ENCODE data around the gene PACSIN1.
A peak's percentile ranks its signal among the peaks of the same experiment; 100 is the strongest.
"Not testable (repeated sequence)": the region's sequence is repeated elsewhere in the genome, so short reads cannot be mapped to it uniquely, and the experiment has no call there.

The PACSIN1 gene

DNA sequence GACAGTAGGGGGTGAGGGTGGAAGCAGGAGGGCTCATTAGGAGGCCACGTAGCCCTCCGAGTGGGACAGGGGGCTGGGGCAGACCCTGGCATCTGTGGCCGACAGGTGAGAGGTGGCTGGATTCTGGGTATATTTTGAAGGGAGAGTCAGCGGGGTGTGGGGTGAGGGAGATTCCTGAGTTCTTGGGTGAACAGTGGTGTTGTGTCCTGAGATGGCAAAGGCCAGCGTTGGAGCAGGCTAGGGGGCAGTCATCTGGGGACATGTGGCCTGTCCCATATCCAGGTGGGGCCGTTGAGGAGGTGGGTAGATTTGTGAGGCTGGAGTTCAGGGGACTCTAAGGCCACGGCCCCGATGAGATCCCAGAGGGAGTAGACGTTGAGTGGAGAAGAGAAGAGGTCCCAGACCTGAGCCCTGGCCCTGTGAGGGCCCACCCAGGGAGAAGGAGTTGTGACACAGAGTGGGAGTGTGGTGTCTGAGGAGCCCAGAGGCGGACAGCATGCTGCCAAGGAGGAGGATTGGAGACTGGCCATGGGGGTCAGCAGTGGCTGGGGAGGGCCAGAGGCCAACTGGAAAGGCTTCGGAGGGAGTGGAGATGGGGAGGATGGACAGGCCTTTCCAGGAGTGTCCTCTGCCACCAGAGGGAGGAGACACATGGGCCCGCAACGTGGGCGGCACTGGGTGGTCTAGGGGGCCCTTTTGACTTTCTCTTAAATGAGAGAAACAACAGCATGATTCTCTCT is 19.6 kb downstream of the PACSIN1 start:
- no peak for DNase-seq

GRCh38 chr6:34486106-34486740 is 20.3 kb downstream of the PACSIN1 start:
- no peak for DNase-seq

- not testable (repeated sequence) for DNase-seq
Observed at GRCh38 chr6:34486886-34487285, 21.0 kb downstream of the PACSIN1 start.

DNA sequence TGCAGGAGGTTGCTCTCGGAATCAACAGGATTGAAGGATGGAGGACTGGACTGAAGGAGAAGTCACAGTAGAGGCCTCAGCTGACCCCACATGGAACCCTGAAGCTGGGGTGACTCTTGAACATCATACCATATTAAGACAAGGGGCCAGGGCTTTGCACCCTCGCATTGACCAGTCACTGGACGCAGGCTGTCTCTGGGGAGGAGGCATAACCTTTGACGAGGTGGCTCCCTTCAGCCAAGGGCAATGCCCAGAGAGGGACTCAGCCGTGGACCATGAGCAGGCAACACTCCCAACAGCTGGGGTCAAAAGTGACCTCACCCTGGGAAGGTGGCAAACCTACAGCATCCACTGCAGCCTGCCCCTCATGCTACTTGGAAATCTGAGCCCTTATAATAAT is 21.7 kb downstream of the PACSIN1 start:
- no peak for DNase-seq

DNA sequence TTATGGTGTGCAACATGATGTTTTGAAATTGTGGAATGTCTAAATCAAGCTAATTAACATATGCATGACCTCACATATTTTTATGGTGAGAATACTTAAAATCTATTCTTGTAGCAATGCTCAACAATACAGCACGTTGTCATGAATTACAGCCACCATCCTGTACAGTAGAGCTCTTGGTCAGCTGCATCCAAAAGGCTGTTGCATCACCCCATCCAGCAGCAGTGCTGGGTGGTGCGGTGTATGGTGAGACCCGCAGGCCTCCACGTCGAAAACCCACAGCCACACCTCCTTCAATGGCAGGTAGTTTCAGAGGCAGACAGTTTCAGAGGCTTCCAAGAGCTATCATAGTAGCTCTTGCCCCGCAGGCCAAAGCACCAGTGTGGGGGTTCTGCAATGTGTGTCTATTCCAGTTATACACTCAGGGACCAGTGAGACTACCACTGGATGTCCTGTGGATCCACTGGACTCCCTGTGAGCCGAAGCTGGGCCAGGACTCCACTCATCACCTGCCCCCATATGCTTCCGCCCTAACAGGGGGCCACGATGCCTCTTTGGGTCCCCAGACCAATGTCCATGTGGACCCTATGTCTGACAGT is 23.4 kb downstream of the PACSIN1 start:
- no peak for DNase-seq

- no peak for DNase-seq
Observed at GRCh38 chr6:34490390-34491090, 24.7 kb downstream of the PACSIN1 start.

- peak in 1 of 2 experiments; percentile 28 for DNase-seq
Observed at GRCh38 chr6:34491091-34491430, 25.2 kb downstream of the PACSIN1 start.

- no peak for DNase-seq
Observed at GRCh38 chr6:34493344-34493743, 27.5 kb downstream of the PACSIN1 start.

DNA sequence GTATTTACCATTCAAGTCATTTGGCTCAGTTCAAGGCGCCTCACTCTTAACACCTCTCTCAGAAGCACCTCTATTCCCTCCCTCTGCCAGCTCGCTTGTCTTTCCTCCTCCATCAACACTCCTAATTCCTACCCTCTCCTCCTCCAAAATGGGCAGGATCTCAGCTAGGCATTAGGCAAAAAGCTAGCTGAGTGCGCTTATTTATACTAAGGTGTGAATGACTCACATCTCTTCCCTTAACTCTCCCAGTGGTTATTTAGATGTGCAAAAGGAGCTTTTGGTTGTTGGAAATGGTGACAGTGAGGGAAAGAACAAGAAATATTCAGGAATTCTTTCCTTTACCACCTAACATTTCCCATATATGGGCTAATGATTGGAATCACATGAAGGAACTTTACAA is 29.1 kb downstream of the PACSIN1 start:
- DNase-seq, result peak in 1 of 2 experiments; percentile 20

DNA sequence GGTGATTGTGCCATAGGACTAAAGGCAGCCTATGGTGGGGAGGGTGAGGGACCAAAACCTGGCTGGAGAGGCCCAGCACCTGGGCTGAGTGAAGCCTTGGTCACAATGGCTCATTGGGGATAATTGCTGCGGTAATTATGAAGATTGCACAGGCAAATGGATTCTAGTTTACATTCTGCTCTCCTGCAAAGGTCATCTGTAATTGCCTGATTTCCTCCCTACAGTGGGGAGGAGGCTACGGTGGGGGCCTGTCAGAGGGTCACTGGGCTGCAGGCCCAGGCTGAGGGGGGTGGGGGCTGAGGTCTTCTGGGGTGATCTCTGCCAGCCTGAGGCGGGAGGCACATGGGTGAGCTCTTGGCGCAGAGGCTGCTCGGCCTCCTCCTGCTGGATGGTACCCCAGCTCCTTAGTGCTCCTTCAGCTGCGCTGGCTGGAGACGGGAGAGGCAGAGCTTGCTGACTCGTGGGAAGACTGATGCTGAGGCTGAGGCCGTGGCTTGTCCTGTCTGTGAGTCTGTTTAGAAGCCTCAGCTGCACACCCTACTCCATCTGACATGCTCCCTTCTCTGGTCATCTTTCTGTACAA is 30.3 kb downstream of the PACSIN1 start:
- peak; percentile 75 to 95 for DNase-seq

- DNase-seq, result no peak
Observed at GRCh38 chr6:34497411-34497810, 31.5 kb downstream of the PACSIN1 start.

- no peak for DNase-seq
Observed at GRCh38 chr6:34506718-34507117, 40.8 kb downstream of the PACSIN1 start.

- DNase-seq, result no peak
Observed at GRCh38 chr6:34508425-34508824, 42.5 kb downstream of the PACSIN1 start.

DNA sequence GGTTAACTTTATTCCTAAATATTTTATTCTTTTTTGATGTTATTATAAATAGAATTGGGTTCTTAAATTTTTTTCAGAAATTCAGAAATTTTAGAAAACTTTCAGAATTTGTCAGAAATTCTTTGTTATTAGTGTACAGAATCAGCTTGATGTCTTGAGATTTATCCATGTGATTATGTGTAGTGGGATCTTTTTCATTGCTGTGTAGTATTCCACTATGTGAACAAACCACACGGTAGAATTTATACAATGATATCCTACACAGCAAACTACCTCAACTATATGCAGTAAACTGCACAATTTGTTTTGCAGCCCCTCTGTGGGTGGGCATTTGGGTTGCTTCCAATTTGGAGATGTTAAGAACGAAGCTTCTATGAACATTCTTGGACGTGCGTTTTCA is 43.9 kb downstream of the PACSIN1 start:
- no peak for DNase-seq

- DNase-seq, result no peak
Observed at GRCh38 chr6:34510299-34510698, 44.4 kb downstream of the PACSIN1 start.

GRCh38 chr6:34511214-34511914 is 45.5 kb downstream of the PACSIN1 start:
- no peak for DNase-seq

- DNase-seq, result no peak
Observed at GRCh38 chr6:34511915-34512737, 46.2 kb downstream of the PACSIN1 start.

DNA sequence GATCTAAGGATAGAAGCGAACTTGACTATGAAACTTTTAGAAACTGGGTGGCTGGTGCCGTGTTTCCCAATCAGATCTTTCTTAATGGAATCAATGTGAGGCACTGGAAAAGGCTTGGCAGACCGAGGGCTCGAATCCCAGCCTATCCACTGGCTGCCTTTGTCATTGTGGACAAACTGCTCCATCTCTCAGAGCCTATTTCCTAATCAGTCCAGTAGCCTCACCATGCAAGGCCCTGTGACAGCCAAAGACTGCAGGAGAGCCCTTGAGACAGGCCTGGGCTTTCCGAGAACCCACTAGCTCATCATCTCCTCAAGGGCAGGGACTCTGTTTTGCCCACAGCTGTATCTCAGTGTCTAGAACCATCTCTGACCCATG is 46.9 kb downstream of the PACSIN1 start:
- no peak for DNase-seq

- no peak for DNase-seq
Observed at GRCh38 chr6:34513646-34514045, 47.8 kb downstream of the PACSIN1 start.

- no peak for DNase-seq
Observed at GRCh38 chr6:34514112-34514511, 48.2 kb downstream of the PACSIN1 start.

DNA sequence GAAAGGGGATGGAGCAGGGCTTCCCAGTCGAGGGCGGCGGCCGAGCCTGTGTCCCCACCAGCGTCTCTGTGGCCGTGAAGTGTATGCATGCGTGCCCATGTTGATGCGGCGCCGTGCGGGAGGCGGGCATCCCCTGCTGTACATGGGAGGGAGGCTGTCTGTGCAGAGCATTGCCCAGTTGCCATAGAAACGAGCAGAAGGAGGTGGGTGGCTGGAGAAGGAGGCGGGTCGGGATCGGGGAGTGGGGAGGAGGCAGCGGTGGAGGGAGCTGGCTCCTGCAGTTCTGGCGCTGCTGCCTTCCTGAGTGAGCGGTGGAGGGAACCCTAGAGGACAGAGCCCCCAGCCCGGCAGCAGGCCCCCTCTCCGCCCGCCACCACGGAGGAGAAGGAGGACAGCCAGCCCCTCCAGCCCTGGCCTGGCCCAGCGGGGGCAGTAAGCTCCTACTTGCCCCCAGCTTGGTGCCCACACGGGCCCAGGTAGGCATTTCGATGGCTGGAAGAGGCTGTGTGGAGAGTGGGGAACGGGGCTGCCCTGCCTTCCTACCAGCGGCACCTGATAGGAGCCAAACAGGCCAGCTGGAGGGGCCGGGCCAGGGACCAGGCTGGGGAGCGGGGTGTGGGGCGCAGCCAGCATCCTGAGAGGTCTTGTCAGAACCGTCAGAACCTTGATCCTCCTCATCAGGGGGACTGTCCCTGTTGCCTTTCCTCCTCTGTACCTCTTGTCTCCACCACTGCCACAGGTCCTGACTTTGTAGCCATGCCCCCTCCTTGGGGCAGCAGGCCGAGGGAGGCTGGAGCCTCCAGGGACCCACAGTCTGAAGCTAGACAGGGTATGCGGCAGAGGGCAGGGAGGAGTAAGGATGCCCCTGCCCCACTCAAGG is 49.0 kb downstream of the PACSIN1 start:
- no peak for DNase-seq
